ENCODE data around the gene ASB6.
"Not testable (repeated sequence)": the region's sequence is repeated elsewhere in the genome, so short reads cannot be mapped to it uniquely, and the experiment has no call there.

The ASB6 gene

GRCh38 chr9:129640871-129641749 is 841 bp downstream of the ASB6 start:
- no peak for DNase-seq

DNA sequence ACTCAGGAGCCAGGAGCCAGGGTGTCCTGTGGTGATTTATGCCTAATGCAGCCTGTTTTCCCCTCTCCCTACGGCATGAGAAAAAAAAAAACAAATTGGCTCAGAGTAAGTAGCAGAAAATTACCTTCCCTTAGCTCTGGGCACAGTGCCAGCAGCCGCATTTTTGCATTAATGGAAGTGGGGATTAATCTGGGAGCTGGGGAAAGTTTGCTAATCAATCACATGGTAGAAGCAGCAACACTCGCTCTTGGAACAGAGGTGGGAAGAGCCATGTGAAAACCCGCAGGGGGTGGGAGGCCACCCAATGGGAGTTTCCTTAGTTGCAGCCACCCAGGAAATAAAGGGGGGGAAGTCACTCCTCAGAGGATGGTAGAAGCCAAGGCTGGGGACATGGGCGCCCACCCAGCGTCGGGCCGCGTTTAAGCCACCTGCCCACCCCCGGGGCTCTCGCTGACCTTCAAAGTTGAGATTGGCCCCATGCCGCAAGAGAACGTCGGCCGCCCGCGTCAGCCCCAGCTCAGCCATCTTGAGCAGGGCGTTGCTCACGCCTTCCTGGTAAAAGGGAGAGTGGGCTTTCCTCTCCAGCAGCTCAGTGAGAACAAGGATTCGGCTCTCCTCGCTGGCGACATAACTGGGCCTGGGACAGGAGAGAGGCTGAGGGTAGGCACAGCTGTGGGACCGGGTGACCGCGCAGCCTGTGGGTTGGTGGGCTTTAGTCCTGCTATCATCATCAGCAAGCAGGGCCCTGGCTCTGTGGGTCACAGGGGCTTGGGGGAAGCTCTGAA is 1.7 kb downstream of the ASB6 start:
- no peak for DNase-seq

DNA sequence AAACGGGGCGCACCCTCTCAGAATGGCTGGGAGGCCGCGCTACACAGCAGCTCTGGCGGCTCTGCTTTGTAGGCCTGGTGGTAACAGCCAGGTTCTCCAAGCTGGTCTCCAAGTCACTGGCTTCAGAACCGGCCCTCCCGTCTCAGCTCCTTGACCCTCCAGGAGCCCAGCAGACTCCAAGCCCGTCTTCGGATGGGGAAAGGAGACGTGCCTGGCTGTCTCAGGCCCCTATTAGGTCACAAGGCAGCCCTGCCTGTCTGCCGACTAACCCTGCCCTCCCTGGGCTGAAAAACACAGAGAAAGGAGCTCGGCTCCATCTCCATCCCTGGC is 2.2 kb downstream of the ASB6 start:
- no peak for DNase-seq

GRCh38 chr9:129639034-129639630 is 2.8 kb downstream of the ASB6 start:
- no peak for DNase-seq

DNA sequence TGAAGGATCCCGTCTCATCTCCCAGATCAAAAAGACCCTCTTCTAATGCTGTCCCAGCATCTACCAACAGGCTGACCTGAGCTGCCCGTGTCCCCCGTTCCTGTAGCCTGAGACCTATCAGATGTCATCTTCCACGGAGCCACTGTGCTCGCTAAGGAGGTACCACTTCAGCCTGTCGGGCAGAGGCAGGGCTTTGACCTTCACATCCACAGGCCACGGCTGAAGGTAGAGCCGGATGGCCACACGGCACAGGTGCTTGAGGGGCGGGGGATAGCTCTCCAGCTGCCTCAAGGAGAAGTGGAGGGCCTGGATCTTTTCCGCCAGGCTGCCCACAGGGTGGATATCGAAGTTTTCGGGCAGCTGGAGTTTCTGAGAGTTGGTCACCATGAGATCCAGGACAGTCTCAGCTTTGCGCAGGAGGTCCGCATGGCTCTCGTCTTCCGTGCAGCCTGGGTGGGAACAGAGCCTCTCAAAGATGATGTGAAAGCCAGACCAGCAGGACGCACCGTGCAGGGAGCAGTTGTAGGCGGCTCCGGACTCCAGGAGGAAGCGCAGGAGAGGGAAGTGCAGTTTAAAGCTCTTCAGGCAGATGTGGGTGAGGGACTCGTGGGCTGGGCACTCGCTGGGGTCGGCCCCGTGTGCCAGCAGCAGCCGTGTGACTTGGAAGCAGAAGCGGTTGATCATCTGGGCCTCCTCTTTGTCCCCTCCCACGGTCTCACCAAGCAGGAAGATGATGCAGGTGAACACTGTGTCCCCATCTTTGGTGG is 4.1 kb downstream of the ASB6 start:
- no peak for DNase-seq

GRCh38 chr9:129637102-129637501 is 4.8 kb downstream of the ASB6 start:
- DNase-seq: no peak

- not testable (repeated sequence) for DNase-seq
These were observed 5.6 kb downstream of the ASB6 start for GRCh38 chr9:129636343-129636742.

- no peak for DNase-seq
These were observed 6.6 kb downstream of the ASB6 start for GRCh38 chr9:129635099-129636065.

DNA sequence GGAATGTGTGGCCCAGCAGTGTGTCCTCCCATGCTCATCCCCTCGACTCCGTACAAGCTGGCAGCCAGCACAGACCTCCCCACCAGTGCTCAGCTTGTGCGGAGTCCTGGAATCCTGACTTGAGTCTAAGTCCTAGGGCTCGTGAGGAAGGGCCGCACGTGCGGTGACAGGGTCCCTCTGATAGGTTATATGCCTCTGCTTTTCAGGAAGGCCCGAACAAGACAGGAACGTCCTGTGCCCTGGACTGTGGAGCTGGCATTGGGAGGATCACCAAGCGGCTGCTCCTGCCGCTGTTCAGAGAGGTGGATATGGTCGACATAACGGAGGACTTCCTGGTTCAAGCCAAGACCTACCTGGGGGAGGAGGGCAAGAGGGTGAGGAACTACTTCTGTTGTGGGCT is 8.1 kb downstream of the ASB6 start:
- DNase-seq: no peak

DNA sequence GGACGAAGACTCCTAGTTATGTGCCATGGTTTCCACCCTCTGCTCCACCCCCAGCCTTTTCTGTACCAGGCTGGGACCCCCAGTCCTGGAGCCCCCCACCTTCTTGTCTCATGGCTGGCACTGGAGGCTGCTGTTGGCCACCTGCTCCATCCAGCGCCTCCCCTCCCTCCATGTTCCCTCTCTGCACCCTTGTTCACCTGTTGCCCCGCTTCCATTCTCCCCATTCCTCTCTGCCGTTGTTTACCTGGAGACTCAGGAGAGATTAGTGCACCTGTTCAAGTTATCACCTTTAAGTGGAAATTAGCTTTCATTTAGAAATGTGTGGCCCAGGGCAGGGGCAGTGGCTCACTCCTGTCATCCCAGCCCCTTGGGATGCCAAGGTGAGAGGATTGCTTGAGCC is 8.7 kb downstream of the ASB6 start:
- DNase-seq: no peak

DNA sequence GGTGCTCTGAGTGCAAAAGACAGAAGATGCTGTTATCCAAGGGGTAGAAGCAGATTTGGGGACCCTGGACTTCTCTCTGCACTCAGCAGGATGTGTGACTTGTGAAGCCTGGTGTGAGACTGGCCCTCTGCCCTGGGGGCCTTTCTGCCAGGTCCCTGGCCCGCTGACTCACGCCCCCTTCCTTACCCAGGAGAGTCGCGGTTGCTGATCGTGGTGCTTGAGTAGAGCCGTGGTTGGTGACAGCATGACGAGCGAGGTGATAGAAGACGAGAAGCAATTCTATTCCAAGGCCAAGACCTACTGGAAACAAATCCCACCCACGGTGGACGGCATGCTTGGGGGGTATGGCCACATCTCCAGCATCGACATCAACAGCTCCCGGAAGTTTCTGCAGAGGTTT is 9.5 kb downstream of the ASB6 start:
- no peak for DNase-seq

GRCh38 chr9:129631674-129632129 is 10.2 kb downstream of the ASB6 start:
- no peak for DNase-seq

DNA sequence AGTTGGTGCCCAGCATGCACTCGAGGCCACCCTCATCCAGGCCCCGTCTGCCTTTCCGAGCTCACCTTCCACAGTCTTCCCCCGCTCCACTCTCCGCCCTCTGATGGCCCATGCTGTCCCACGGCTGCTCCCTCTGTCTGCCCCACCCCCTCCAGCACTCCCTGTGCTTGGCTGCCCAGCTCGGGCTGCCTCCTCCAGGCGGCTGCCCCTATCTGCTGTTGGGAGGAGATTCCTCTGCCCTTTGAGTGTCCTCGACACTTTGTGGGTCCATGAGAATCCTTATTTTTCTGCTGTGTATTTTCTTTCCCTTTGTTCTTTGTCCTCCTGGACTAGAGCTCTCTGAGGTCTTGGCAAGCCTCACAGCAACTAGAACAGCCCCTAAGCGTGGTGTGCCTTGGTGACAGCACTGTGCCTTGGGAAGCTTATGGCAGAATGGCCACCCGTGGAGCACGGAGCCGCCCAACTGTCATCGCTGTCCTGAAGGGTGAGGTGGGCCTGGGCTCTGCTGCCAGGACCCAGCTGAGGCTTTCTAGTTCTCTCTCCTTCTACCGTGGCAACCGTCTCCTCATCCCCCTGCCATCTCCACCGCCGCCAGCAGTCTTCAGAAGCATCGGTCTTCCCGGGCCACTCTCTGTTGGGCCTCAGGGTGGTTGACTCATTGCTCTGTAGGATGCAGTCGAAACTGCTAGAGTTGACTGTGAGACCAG is 10.8 kb downstream of the ASB6 start:
- peak; percentile 29 for DNase-seq

- DNase-seq: no peak
These were observed 12.6 kb downstream of the ASB6 start for GRCh38 chr9:129629251-129629820.

DNA sequence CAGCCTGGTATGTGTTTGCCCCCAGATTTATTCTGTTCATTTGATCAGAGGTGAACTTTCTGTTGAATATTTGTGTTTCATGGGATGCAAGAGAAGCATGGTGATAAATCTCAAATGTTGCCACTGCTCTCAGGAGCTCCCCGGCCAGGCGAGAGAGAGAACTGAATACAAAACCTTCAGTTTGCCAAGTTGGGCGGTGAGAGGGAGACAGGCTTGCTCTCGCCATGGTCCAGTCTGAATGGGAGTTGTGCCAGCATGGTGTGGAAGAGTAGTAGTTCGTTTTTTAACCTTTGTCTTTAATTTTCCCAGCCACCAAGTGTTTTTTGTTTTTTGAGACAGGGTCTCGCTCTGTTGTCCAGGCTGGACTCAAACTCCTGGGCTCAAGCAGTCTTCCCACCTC is 13.2 kb downstream of the ASB6 start:
- DNase-seq: no peak

DNA sequence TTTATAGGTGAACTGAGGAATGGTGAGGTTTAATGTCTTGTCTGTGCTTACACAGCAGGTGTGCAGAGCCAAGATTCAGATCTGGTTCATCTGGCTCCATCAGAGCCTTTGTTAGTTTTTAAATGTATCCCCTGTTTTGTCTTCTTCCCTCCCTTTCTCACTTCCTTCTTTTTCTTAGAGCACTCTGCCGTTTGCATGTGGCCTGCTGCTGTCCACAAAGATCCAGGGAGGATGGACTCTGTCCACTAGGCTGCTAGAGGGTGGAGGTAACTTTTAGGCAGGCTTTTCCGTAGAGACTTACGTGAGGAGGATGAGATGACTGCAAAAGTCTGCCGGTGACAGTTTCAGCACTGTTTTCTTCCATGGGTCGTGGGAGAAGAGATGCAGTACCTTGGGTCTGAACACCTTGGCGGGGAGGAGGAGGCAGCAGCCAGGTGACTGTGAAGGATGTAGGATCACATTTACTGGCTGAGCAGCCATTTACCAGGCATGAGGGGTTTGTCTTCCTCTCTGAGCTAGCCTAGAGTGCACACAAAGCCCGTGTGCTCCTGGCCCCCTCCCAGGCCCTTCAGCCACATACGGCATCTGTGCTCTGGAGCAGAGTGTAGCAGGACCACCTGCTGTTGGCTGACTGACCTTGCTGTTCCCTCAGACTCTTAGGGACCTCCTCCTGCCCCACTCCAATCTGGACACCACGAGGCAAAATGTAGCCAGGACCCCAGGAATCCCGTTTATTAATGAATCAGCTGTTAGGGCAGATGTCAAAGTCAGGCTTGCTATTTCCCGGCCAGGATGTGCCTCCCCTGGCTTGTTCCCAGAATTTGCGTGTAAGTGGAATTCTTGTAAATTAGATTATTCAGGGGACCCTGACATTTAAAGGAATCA is 14.2 kb downstream of the ASB6 start:
- DNase-seq: no peak

- peak; percentile 41 for DNase-seq
These were observed 15.2 kb downstream of the ASB6 start for GRCh38 chr9:129626625-129627284.

DNA sequence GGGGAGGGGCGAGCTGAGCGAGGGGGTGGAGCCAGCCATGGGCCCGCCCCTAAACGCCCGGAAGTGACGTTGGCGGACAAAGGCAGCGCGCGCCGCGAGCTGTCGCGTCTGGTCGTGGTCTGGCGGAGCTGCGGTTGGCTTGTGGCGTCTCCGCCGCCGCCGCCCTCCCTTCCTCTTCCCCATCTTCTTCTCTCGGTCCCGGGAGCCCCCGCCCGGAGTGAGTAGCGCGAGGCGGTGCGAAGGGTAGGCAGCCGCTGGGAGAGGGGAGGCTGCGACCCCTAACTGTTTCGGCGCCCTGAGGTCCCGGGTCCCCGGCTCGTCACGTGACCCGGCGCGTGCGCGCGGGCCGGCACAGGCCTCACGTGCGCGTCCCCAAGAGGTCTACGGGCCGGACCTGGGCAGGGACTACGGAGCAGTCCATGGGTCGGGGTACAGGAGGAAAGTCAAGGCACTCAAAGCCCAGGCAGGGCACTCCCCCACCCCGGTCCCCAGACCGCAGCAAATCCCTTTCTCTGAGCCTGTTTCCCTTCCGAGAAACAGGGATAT is 15.8 kb downstream of the ASB6 start, which contains the start of gene NTMT1:
NTMT1 (plus strand) TSS at position 85 of the 546 bp plus-strand sequence. CDS start 6,541 bp downstream, outside the sequence.
- DNase-seq: peak; percentile 89

GRCh38 chr9:129624947-129625346 is 17.0 kb downstream of the ASB6 start:
- no peak for DNase-seq
